T-helper 1 cell treated with Interleukin-12 subunit alpha and Interleukin-12 subunit beta and Interleukin-4 antibody, amounts not matched to agents 30 ng/mL and 1 ng/mL, for 36 hours (primary cell): Measurements from ENCODE around the gene ASPRV1. TPM values are rescaled to one million over a fixed set of nuclear protein-coding genes. Genes with fewer than 3 reads are reported as not detected.

ENCODE experiments used
- intact Hi-C: fragments of 100-400 bp; cut with micrococcal nuclease; formaldehyde crosslinking; loops from one replicate; pipeline ENCODE4 v1.15.1; 2024
- total RNA-seq: library from RNA; stranded (reverse); gene quantifications from 2 replicates; pipeline ENCODE4 v1.2.3, GENCODE V29; 2022

Gene ASPRV1
- total RNA-seq, 1 donor from 2014 or later: 1.1 TPM

DNA sequence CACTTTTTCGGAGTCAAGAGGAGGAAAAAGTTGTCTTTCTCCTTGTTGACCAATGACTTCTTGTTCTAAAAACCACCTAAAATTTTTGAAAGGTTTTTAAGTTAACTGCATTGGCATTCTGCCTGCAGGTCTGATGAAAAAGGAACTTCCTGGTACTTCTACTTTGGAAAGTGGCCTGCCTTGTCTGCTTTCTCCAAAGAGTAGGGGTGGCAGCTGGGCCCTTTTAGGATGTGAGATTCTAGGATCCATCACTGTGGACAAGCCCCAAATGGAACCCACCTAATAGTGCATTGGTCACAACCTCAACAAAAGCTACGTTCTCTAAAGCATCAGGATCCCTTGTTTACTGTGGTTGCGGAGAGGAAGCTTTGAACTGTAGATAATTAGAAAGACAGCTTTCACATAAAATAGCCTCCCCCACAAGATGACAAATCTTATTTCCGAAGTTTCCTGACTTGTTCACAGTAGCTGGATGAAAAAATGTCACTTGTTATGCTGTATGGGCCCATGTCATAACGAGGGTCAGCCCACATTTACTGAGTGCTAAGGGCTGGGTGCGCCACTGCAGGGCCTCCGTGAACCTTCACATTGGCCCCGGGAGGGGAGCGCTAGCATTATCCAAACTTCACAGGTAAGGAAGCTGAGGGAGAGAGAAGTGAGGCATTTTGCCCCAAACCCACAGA, 17.4 kb downstream of the ASPRV1 start:
- intact Hi-C loops: no loop called here

DNA sequence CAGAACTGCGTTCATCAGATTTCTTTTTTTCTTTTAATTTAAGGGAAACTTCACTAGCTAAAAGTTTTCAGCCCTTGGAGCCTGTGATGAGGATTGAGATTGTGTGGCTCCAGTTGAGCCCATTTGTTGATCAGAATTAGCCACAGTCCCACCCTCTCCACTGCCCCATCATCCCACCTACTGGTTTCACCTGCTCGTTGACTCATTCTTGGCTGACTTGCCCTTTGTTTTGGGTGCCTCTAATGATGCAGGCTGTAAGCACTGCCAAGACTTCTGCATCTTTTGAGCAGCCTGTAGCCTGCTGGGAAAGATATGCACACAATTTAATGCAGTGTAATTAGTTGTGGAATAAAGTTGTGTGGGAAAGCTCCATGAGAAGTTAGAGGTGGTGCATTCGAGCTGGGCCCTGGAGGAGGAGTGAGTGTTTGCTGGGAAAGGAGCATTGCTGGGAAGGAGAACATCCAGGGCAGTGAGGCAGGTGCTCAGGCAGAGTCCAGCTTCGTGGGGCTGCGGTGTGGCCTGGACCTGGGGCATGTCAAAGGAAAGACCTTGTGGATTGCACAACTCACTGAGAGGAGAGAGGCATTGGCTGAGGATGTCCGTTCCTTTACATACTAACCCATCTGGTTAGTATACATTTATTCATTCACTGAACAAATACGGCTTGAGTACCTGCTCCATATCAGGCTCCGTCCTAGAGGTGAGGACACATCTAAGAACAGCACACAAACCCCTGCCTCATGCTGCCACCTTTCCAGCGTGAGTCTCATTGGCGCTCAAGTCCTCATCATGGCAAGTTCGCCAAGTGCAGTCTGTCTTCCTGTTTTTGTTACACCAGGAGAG, 18.2 kb downstream of the ASPRV1 start:
- intact Hi-C loops: no loop called here

DNA sequence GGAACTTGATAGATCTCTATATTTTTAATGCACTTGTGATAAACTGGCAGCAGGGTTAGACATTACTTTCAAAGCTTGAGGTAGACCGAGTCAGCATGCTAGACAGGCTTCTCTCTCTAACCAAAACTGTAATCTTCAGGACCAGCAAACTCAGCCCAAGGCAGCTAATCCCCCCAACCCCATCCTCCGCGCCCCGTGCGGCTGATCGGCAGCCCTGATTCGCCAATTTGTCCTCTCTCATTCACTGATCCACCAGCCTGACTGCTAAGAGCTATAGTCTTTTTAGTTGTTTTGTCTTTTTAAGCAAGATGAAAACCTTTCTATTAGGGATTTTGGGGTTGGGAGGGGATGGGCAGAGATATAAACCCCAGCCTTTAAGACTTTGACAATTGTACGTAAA, 20.7 kb downstream of the ASPRV1 start:
- intact Hi-C loops: no loop called here

DNA sequence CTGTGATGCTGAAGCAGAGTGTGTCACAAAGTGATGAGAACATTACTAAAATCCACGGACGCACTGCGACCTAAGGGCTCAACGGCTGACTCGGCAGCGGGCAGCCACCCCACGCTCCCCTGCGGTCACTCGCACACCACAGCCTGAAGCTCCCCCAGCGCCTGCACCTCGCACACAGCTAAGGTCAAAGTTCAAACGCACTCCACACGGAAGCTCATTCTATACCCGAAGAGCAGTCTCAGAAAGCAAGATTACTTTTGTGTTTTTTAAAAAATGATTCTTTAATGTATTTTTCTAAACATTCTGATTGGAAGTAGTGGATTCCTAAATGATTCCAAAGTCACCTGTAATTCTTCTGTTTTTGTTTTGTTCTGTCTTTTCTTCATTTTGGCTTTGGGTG, 21.7 kb downstream of the ASPRV1 start:
- intact Hi-C loops: no loop called here

GRCh38 chr2:69937968-69938367, 23.5 kb downstream of the ASPRV1 start:
- intact Hi-C loops: no loop called here

GRCh38 chr2:69936906-69937305, 24.5 kb downstream of the ASPRV1 start:
- intact Hi-C loops: no loop called here

DNA sequence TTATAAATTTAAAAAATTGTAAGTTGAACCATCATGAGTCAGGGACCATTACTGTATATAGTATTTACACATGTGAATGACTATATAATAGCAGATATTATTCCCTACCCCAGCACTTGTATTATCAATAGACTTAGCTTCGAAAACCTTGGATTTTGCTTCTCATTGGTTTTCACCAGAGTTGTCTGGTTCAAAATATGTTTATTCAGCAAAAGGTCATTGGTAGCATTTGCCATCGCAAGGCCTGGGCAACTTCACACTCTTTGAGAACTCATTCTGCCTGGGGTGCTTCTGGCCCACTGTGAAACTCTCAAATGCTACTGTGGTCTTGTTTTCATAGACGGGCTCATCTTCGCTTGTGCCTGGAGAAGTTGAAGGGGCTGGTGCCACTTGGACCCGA, 26.4 kb downstream of the ASPRV1 start:
- intact Hi-C loops: no loop called here

GRCh38 chr2:69934614-69934908, 26.9 kb downstream of the ASPRV1 start:
- intact Hi-C loops: no loop called here

DNA sequence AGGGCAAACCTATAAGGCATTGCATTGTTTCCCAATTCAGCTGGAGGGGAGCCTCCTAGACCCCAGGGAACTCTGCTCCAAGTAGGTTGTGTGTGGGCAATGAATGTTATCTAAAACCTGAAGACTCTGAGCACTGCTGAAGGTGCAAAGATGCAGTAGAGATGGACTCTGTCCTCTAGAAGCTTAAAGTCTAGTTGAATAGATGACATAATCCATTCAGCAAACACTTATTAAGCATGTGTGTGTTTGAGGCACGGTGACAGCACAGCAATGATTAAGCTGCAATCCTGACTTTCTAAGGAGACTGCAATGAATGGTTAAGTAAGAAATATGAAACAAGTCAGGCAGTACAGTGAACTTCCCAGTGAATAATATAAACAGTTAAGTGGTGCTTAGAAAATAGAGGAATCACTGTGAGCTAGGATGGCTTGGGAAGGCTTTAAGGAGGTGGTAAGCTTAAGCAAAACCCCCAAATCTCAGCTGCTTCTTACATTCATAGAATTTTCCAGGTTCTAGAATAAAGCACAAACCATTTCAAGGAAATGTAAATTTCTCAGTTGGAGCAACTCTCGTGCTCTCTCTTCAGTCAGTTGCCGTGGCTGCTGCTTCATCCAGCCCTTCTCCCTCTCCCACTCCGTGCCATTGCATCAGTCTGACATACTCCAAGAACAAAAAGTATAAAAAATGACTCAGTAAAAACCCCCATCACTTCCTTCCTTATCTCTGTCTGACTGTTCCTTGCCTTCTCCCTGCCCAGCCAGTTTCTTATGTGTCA, 27.4 kb downstream of the ASPRV1 start:
- intact Hi-C loops: no loop called here

DNA sequence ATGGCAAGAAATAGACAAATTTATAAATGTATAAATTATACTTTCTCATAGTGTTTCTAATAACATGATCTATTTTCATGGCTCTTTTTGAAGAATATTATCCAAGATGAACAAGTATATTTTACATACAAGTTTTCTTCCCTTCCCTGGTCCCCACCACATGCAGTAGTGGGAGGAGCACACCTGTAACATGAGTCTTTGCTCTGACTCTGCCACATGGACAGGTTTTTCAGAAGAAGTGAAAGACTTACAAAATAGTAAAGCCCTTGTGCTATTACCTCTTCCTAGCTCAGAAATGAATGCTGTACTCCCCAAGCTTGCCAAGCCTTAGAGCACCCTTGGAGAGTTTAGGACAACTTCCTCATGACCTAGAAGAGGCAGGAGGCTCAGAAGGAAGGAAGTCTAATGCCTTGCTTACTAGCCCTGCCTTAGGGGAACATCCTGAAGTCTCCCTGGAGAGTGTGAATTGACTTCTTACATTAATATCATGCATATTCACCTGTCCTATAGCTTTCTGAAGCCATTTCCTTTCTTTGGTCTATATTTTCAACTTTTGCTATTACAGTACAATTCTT, 28.1 kb downstream of the ASPRV1 start:
- intact Hi-C loops: no loop called here

DNA sequence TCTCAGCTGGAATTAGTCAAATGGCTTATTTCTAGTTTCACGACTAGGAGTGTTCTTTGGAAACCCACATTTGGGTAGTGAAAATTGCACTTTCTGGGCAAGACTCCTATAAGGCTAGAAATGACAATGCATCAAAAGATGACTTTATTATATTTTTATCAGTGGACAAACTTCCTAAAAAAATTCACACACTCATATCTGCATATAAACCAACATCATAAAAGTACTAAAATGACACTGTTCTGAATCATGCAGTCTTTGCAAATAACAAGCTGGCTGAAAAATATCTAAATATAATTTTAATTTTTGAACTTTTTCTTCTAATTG, 28.9 kb downstream of the ASPRV1 start:
- intact Hi-C loops: no loop called here

- intact Hi-C loops: loop anchor here (1.0 kb wide), 1 partner anchor 15 kb away; no protein-coding TSS in a partner anchor
Observed at GRCh38 chr2:69931832-69932595, 29.4 kb downstream of the ASPRV1 start.

DNA sequence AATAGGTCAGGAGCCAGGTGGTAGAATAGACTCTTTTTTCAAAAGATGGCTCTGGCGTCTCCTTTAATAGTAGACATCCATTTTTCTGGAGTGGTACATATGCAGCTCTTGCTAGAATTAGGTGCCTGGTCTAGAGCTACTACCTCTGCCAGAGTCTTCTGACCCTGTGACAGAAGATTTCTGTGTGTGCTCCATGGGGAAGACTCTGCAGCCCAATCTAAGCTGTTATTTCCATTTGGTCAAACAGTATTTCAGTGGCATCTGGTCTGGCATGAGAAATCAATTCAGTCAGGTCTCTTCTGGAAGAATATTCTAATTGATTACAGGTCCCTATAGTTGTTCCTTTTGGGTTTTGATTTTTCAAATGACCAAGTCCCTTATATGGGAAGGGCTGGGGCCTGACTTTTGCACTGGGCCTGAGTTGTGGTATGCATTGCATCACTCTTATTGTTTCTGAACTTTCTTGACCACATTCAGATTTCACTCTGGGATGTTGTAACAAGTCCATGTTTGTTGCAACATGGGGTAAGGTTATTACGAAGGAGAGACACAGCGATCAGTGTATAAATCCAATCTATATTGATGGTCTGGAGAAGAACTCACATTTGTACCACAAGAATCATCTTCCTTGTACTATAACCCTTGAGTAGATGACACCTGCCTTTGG, 34.4 kb downstream of the ASPRV1 start:
- intact Hi-C loops: no loop called here

- intact Hi-C loops: no loop called here
Observed at GRCh38 chr2:69923116-69923515, 38.3 kb downstream of the ASPRV1 start.

DNA sequence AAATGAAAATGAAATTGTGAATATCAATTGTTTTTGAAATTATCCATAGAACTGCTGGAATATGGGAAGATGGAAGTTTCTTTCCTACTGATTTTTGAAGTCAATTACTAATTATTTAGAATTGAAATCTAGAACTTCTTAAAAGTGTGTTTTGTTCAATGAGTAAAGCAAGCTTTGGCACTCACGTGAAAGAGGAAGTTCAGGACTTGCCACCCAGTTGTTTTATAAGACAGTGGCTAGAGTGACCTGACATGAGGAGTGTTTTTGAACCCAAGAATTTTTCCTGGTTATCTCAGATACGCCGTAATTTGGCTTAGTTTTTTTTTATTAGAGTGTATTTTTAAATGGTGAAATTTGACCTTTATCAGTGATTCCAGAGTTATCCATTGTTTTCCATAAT, 43.0 kb downstream of the ASPRV1 start:
- intact Hi-C loops: no loop called here

- intact Hi-C loops: loop anchor here (1.0 kb wide), 1 partner anchor 13 kb away; no protein-coding TSS in a partner anchor
Observed at GRCh38 chr2:69917852-69918251, 43.6 kb downstream of the ASPRV1 start.

DNA sequence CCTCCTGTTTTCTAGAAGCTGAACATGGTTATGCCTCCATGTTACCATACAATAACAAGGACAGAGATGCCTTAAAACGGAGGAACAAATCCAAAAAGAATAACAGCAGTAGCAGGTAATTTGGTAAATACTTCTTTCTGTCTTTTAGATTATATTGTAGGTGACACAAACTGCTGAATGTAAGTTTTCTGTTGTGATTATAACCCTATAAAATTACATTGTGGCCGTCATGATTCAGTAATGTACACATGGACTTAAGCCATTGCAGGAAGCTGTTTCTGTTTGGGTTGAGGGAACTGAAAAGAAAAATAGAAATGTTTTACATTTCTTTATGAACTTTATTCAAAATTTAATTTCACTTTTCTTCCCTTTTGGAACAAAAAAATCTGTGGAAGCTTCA, 45.3 kb downstream of the ASPRV1 start:
- intact Hi-C loops: no loop called here

GRCh38 chr2:69914950-69915945, 46.2 kb downstream of the ASPRV1 start, which contains the start of gene MXD1:
Gene MXD1, plus strand, starts transcription at chr2:69915109. Its CDS starts 222 bp downstream, at chr2:69915331.
- intact Hi-C loops: loop anchor here (1.0 to 5.0 kb wide), 12 partner anchors 22 to 387 kb away; partner anchors contain the start of genes AAK1, C2orf42, FAM136A and GMCL1
